Transverse colon (tissue), 4 donors: Measurements from ENCODE around the gene ABCC12. TPM values are rescaled to one million over a fixed set of nuclear protein-coding genes. Genes with fewer than 3 reads are reported as not detected.

ENCODE experiments used
- DNase-seq: peaks from one replicate; pipeline ENCODE4 v3.0.0-alpha.2; 2019
- H3K27ac ChIP-seq, 4 donors: fragments of 200-600 bp; sonication (generic); 2 replicates each; pipeline ENCODE4 v1.5.1; 2016 to 2018; ENCODE audit warnings: inconsistent platforms in 4 of 4
- H3K27me3 ChIP-seq: fragments of 200-600 bp; sonication (generic); 2 replicates; pipeline ENCODE4 v1.5.1; 2017; ENCODE audit warnings: inconsistent platforms
- H3K36me3 ChIP-seq, 4 donors: fragments of 200-600 bp; sonication (generic); 2 replicates each; pipeline ENCODE4 v1.5.1; 2017 to 2019; ENCODE audit warnings: inconsistent platforms in 4 of 4
- H3K4me1 ChIP-seq, 4 donors: fragments of 200-600 bp; sonication (generic); 2 replicates each; pipeline ENCODE4 v1.5.1; 2017 to 2020; ENCODE audit warnings: inconsistent platforms in 4 of 4
- H3K4me3 ChIP-seq, 4 donors: fragments of 200-600 bp; sonication (generic); 1 replicate in 1 of 4; 2 replicates in 3 of 4; pipeline versions ENCODE4 v1.5.1 to v1.6.1; 2017 to 2019; ENCODE audit warnings: inconsistent platforms in 4 of 4
- H3K9me3 ChIP-seq, 2 donors: fragments of 200-600 bp; sonication (generic); 2 replicates each; pipeline ENCODE4 v1.5.1; 2017 to 2019; ENCODE audit warnings: inconsistent platforms in 2 of 2
- EP300 ChIP-seq: sonication (generic); formaldehyde crosslinking; IDR thresholded peaks from one replicate; pipeline ENCODE4 v1.6.1; 2017; ENCODE audit warnings: antibody characterized with exemption, low read depth
- POLR2A ChIP-seq: fragments of 450-650 bp; IDR thresholded peaks from one replicate; pipeline ENCODE4 v1.6.1; 2016; ENCODE audit warnings: antibody characterized with exemption, mild to moderate bottlenecking, moderate library complexity
- POLR2AphosphoS5 ChIP-seq, 3 donors: sonication (generic); formaldehyde crosslinking; IDR thresholded peaks; one replicate each; pipeline ENCODE4 v1.6.1; 2016; ENCODE audit warnings: antibody characterized with exemption in 3 of 3
- WGBS, 2 donors: methylation state at CpG; one replicate each; pipeline ENCODE4 v1.1.5; 2018; ENCODE audit warnings: low coverage in 1 of 2; 5-methylcytosine and 5-hydroxymethylcytosine counted together
- in situ Hi-C, 4 donors: fragments of 200-750 bp; cut with MboI; loops; one replicate each; pipeline versions ENCODE4 v1.15.0 to v1.15.1; 2017; ENCODE audit warnings: low sequenced_read_pairs in 3 of 4, low pct_ligation_motif_present in 1 of 4, low pct_unique_long_range_greater_than_20kb in 1 of 4
- intact Hi-C: fragments of 100-400 bp; cut with DNase I; formaldehyde crosslinking; loops from one replicate; pipeline ENCODE4 v1.15.1; 2023; ENCODE audit warnings: low total_unique reads
- total RNA-seq, 4 donors: library from RNA; depleted of rRNA; stranded (reverse); fragments of >200 nt; gene quantifications; one replicate each; pipeline ENCODE4 v1.1.0, GENCODE V29; 2016
- TF ChIP-seq, protein P1 (sequence below), 5 experiments: fragments of 200-600 bp in 3 of 5; fragments of 450-650 bp in 2 of 5; sonication (generic) in 3 of 5; IDR thresholded peaks; 1 replicate in 2 of 5; 2 replicates in 3 of 5; pipeline ENCODE4 v1.5.1; 2016 to 2017; ENCODE audit warnings: antibody characterized with exemption in 5 of 5, inconsistent platforms in 3 of 5, mild to moderate bottlenecking in 2 of 5, moderate library complexity in 1 of 5

Gene ABCC12
- total RNA-seq, 4 donors from 2014 or later, result not detected

- 95% methylated on average over 9 of the region's 9 CpGs; no CpG with 5 or more reads in 1 of the 2 donors for WGBS, 2 donors
- Histone ChIP-seq H3K36me3 (no peaks in the 10 kb centered on the region), H3K4me3 (no peak overlapping the region), H3K27me3 (peaks cover 10% of the 10 kb centered on the region), H3K9me3 (no peaks in the 10 kb centered on the region), H3K27ac (no peak overlapping the region), H3K4me1 (peaks cover 0 to 3% (median 0%) of the 10 kb centered on the region in 4 donors)
- in situ Hi-C loops (loop anchor here (25.0 kb wide), 3 partner anchors 1015 to 1215 kb away; partner anchors contain the start of gene NETO2 (in 4 of the 4)), intact Hi-C loops (no loop called here)
- no peak for DNase-seq
- TF ChIP-seq POLR2A (no peak), EP300 (no peak), POLR2AphosphoS5 (IDR thresholded peaks at IDR 0.05) (no peak)
- TF ChIP-seq, protein P1, sequence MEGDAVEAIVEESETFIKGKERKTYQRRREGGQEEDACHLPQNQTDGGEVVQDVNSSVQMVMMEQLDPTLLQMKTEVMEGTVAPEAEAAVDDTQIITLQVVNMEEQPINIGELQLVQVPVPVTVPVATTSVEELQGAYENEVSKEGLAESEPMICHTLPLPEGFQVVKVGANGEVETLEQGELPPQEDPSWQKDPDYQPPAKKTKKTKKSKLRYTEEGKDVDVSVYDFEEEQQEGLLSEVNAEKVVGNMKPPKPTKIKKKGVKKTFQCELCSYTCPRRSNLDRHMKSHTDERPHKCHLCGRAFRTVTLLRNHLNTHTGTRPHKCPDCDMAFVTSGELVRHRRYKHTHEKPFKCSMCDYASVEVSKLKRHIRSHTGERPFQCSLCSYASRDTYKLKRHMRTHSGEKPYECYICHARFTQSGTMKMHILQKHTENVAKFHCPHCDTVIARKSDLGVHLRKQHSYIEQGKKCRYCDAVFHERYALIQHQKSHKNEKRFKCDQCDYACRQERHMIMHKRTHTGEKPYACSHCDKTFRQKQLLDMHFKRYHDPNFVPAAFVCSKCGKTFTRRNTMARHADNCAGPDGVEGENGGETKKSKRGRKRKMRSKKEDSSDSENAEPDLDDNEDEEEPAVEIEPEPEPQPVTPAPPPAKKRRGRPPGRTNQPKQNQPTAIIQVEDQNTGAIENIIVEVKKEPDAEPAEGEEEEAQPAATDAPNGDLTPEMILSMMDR (IDR thresholded peaks at IDR 0.05), result no peak
Measured at GRCh38 chr16:48152226-48152625, 3.6 kb downstream of the ABCC12 start.

GRCh38 chr16:48150707-48151106 is 5.1 kb downstream of the ABCC12 start:
- Histone ChIP-seq H3K9me3 (no peaks in the 10 kb centered on the region), H3K4me3 (no peak overlapping the region), H3K27me3 (peaks cover 8% of the 10 kb centered on the region), H3K36me3 (no peaks in the 10 kb centered on the region), H3K27ac (no peak overlapping the region), H3K4me1 (no peaks in the 10 kb centered on the region)
- no peak for TF ChIP-seq POLR2AphosphoS5 (IDR thresholded peaks at IDR 0.05)
- no peak for TF ChIP-seq EP300
- no peak for TF ChIP-seq POLR2A
- TF ChIP-seq, protein P1 (IDR thresholded peaks at IDR 0.05), result no peak
- no peak for DNase-seq
- WGBS, 2 donors, result 67 to 74% methylated on average over 1 of the region's 1 CpG
- in situ Hi-C loops, result loop anchor here (25.0 kb wide), 3 partner anchors 1013 to 1213 kb away; partner anchors contain the start of gene NETO2 (in 4 of the 4)
- intact Hi-C loops, result no loop called here

DNA sequence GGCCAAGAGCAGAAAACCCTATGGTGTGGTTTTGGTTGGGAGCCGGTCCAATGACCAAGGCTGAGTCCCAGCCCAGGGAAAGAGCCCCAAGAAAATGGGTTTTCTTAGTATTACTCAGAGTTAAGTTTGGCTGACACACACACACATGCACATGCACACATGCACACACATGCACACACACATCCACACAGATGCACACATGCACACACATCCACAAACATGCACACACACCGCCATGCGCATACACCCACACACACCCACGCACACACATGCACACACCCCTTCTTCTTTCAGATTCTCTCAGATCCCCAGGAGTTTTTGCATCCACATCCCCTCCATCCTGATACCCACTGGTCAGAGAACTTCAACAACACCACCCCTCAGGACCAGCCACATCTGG is 9.1 kb downstream of the ABCC12 start:
- no peaks in the 10 kb centered on the region for H3K4me1 ChIP-seq
- H3K4me3 ChIP-seq, result no peak overlapping the region
- intact Hi-C loops (no loop called here), in situ Hi-C loops (no loop called here)
- 70 to 95% methylated on average over 2 to 4 of the region's 4 CpGs for WGBS, 2 donors
- no peak for DNase-seq
- no peak overlapping the region for H3K27ac ChIP-seq
- no peaks in the 10 kb centered on the region for H3K9me3 ChIP-seq
- TF ChIP-seq POLR2AphosphoS5 (IDR thresholded peaks at IDR 0.05) (no peak), EP300 (no peak), POLR2A (no peak)
- TF ChIP-seq, protein P1 (IDR thresholded peaks at IDR 0.05), result no peak
- no peaks in the 10 kb centered on the region for H3K36me3 ChIP-seq
- H3K27me3 ChIP-seq, result peaks cover 8% of the 10 kb centered on the region

GRCh38 chr16:48146131-48146530 is 9.7 kb downstream of the ABCC12 start:
- Histone ChIP-seq H3K9me3 (no peaks in the 10 kb centered on the region), H3K27me3 (peaks cover 8% of the 10 kb centered on the region), H3K27ac (no peak overlapping the region), H3K4me1 (no peaks in the 10 kb centered on the region), H3K4me3 (no peak overlapping the region), H3K36me3 (no peaks in the 10 kb centered on the region)
- in situ Hi-C loops, result no loop called here
- no peak for DNase-seq
- intact Hi-C loops, result no loop called here
- WGBS, 2 donors, result 86% methylated on average over 7 of the region's 7 CpGs; no CpG with 5 or more reads in 1 of the 2 donors
- TF ChIP-seq POLR2AphosphoS5 (IDR thresholded peaks at IDR 0.05), result no peak
- TF ChIP-seq, protein P1 (IDR thresholded peaks at IDR 0.05), result no peak
- TF ChIP-seq POLR2A, result no peak
- TF ChIP-seq EP300, result no peak
